Neural progenitor cell (in vitro differentiated cells): ENCODE data around the gene ABCC1.
"Not testable (repeated sequence)": the region's sequence is repeated elsewhere in the genome, so short reads cannot be mapped to it uniquely, and the experiment has no call there.

Source experiments
- EZH2 ChIP-seq: fragments of 200-600 bp; sonication (generic); IDR thresholded peaks from 2 replicates; pipeline ENCODE4 v1.6.1; 2017; ENCODE audit warnings: antibody characterized with exemption, mild to moderate bottlenecking, moderate library complexity
- TF ChIP-seq, protein P1 (sequence below): fragments of 200-600 bp; sonication (generic); IDR thresholded peaks from 2 replicates; pipeline ENCODE4 v1.5.1; 2017; ENCODE audit warnings: antibody characterized with exemption, mild to moderate bottlenecking

DNA sequence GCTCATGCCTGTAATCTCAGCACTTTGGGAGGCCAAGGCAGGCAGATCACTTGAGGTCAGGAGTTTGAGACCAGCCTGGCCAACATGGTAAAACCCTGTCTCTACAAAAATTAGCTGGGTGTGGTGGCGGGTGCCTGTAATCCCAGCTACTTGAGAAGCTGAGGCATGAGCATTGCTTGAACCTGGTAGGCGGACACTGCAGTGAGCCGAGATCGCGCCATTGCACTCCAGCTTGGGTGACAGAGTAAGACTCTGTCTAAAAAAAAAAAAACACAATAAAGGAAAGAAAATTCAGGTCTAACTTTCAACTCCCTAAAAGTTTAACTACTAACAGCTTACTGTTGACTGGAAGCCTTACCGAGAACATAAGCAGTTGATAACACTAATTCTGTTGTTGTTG is 6.7 kb downstream of the ABCC1 start:
- TF ChIP-seq EZH2, result not testable (repeated sequence)
- TF ChIP-seq, protein P1, sequence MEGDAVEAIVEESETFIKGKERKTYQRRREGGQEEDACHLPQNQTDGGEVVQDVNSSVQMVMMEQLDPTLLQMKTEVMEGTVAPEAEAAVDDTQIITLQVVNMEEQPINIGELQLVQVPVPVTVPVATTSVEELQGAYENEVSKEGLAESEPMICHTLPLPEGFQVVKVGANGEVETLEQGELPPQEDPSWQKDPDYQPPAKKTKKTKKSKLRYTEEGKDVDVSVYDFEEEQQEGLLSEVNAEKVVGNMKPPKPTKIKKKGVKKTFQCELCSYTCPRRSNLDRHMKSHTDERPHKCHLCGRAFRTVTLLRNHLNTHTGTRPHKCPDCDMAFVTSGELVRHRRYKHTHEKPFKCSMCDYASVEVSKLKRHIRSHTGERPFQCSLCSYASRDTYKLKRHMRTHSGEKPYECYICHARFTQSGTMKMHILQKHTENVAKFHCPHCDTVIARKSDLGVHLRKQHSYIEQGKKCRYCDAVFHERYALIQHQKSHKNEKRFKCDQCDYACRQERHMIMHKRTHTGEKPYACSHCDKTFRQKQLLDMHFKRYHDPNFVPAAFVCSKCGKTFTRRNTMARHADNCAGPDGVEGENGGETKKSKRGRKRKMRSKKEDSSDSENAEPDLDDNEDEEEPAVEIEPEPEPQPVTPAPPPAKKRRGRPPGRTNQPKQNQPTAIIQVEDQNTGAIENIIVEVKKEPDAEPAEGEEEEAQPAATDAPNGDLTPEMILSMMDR, result not testable (repeated sequence)
